Neural cell (in vitro differentiated cells): Measurements from ENCODE around the gene BRF1. TPM values are rescaled to one million over a fixed set of nuclear protein-coding genes. Genes with fewer than 3 reads are reported as not detected.

Experiments used
- H2AFZ ChIP-seq: fragments of 200-600, 300-800 bp; sonication (generic), shearing (Covaris generic); 2 replicates; pipeline ENCODE4 v1.6.0; 2014; ENCODE audit warnings: low read depth, mild to moderate bottlenecking, antibody characterized with exemption, low read length, moderate library complexity
- H3F3A ChIP-seq: fragments of 200-600 bp; shearing (Covaris generic); 2 replicates; pipeline ENCODE4 v1.6.1; 2016; ENCODE audit warnings: mild to moderate bottlenecking, moderate library complexity, mixed read lengths, antibody characterized with exemption, low read length; ENCODE audit not compliant: insufficient read depth, poor library complexity, severe bottlenecking
- H3K27ac ChIP-seq: fragments of 200-600, 300-800 bp; sonication (generic), shearing (Covaris generic); 2 replicates; pipeline ENCODE4 v1.5.1; 2014; ENCODE audit warnings: mild to moderate bottlenecking, low read length, moderate library complexity
- H3K27me3 ChIP-seq: fragments of 300-800, 200-600 bp; sonication (generic), shearing (Covaris generic); 2 replicates; pipeline ENCODE4 v1.6.0; 2014; ENCODE audit warnings: mild to moderate bottlenecking, low read depth, low read length, moderate library complexity; ENCODE audit not compliant: insufficient read depth
- H3K36me3 ChIP-seq: fragments of 300-800, 200-600 bp; sonication (generic), shearing (Covaris generic); 2 replicates; pipeline ENCODE4 v1.5.1; 2014; ENCODE audit warnings: mild to moderate bottlenecking, antibody characterized with exemption, low read length, moderate library complexity; ENCODE audit not compliant: insufficient read depth
- H3K4me2 ChIP-seq: fragments of 300-800, 200-600 bp; sonication (generic), shearing (Covaris generic); 2 replicates; pipeline ENCODE4 v1.6.0; 2014; ENCODE audit warnings: mild to moderate bottlenecking, low read length
- H3K4me3 ChIP-seq: fragments of 300-800, 200-600 bp; sonication (generic), shearing (Covaris generic); 2 replicates; pipeline ENCODE4 v1.5.1; 2014; ENCODE audit warnings: mild to moderate bottlenecking, low read length, moderate library complexity
- H3K79me2 ChIP-seq: fragments of 200-600 bp; shearing (Covaris generic); replicated peaks from 2 replicates; pipeline ENCODE4 v1.6.0; 2014; ENCODE audit warnings: mild to moderate bottlenecking, low read length, moderate library complexity; ENCODE audit not compliant: insufficient read depth
- H3K9ac ChIP-seq: fragments of 300-800, 200-600 bp; sonication (generic), shearing (Covaris generic); 2 replicates; pipeline ENCODE4 v1.6.1; 2016; ENCODE audit warnings: mild to moderate bottlenecking, low read length, mixed read lengths
- H3K9me2 ChIP-seq: fragments of 200-600 bp; shearing (Covaris generic); 2 replicates; pipeline ENCODE4 v1.6.1; 2016; ENCODE audit warnings: mild to moderate bottlenecking, low read length, mixed read lengths; ENCODE audit not compliant: insufficient read depth
- H3K9me3 ChIP-seq: fragments of 200-600, 300-800 bp; sonication (generic), shearing (Covaris generic); 2 replicates; pipeline ENCODE4 v1.6.1; 2016; ENCODE audit warnings: mild to moderate bottlenecking, mixed run types, low read length, moderate library complexity, mixed read lengths
- H4K20me1 ChIP-seq: fragments of 200-600 bp; shearing (Covaris generic); 2 replicates; pipeline ENCODE4 v1.6.1; 2016; ENCODE audit warnings: mild to moderate bottlenecking, mixed run types; ENCODE audit not compliant: insufficient read depth
- CTCF ChIP-seq: fragments of 450-650 bp; IDR thresholded peaks from 2 replicates; pipeline ENCODE4 v1.5.1; 2014; ENCODE audit warnings: antibody characterized with exemption, mild to moderate bottlenecking, moderate library complexity; ENCODE audit not compliant: poor library complexity, severe bottlenecking
- EP300 ChIP-seq: fragments of 450-650 bp; conservative IDR thresholded peaks from 2 replicates; pipeline ENCODE4 v1.6.1; 2014; ENCODE audit warnings: antibody characterized with exemption, mild to moderate bottlenecking, moderate library complexity; ENCODE audit not compliant: poor library complexity, severe bottlenecking
- EZH2 ChIP-seq: fragments of 200-600, 300-800 bp; shearing (Covaris generic), sonication (generic); IDR thresholded peaks from 2 replicates; pipeline ENCODE4 v1.6.1; 2014; ENCODE audit warnings: antibody characterized with exemption, low read length, borderline replicate concordance, mild to moderate bottlenecking; ENCODE audit not compliant: insufficient read depth, poor library complexity, severe bottlenecking
- MXI1 ChIP-seq: fragments of 450-650 bp; conservative IDR thresholded peaks from 2 replicates; pipeline ENCODE4 v1.6.1; 2014; ENCODE audit warnings: antibody characterized with exemption, mild to moderate bottlenecking; ENCODE audit not compliant: poor library complexity, severe bottlenecking
- POLR2AphosphoS5 ChIP-seq: IDR thresholded peaks from 2 replicates; pipeline ENCODE4 v1.6.1; 2012
- RAD21 ChIP-seq: fragments of 450-650 bp; conservative IDR thresholded peaks from 2 replicates; pipeline ENCODE4 v1.6.1; 2014; ENCODE audit warnings: antibody characterized with exemption, mild to moderate bottlenecking, moderate library complexity
- REST ChIP-seq: IDR thresholded peaks from 2 replicates; pipeline ENCODE4 v1.6.1; 2012; ENCODE audit warnings: borderline replicate concordance
- SMC3 ChIP-seq: fragments of 450-650 bp; conservative IDR thresholded peaks from 2 replicates; pipeline ENCODE4 v1.6.1; 2014; ENCODE audit warnings: antibody characterized with exemption, mild to moderate bottlenecking, moderate library complexity; ENCODE audit not compliant: poor library complexity
- TAF1 ChIP-seq: IDR thresholded peaks from 2 replicates; pipeline ENCODE4 v1.6.1; 2012; ENCODE audit warnings: low read depth
- polyA plus RNA-seq: library from polyadenylated mRNA; depleted of rRNA; stranded (reverse); fragments of >200 nt; gene quantifications from 2 replicates; pipeline ENCODE4 v1.2.3, GENCODE V29; 2014

BRF1 gene
- polyA plus RNA-seq, 1 donor from 2014 or later: 69.4 TPM

- Histone ChIP-seq H3K4me2 (no peak overlapping the region), H3K79me2 (peaks cover 47% of the 10 kb centered on the region), H3K27ac (no peak overlapping the region)
Measured at GRCh38 chr14:105322791-105323556, 22.2 kb upstream of the BRF1 start.

GRCh38 chr14:105317546-105317945, 16.7 kb upstream of the BRF1 start:
- H3K4me3 ChIP-seq: no peak overlapping the region
- TF ChIP-seq RAD21 (no peak), POLR2AphosphoS5 (no peak), REST (no peak)
- no peak overlapping the region for H2AFZ ChIP-seq
- no peak overlapping the region for H3K27ac ChIP-seq
- H3K79me2 ChIP-seq: peaks cover 45% of the 10 kb centered on the region
- no peak overlapping the region for H3K4me2 ChIP-seq
- no peaks in the 10 kb centered on the region for H3K9me3 ChIP-seq
- no peaks in the 10 kb centered on the region for H3K9me2 ChIP-seq
- H3K36me3 ChIP-seq: peaks cover 1% of the 10 kb centered on the region
- no peak overlapping the region for H3K9ac ChIP-seq
- peaks cover 4% of the 10 kb centered on the region for H4K20me1 ChIP-seq
- H3K27me3 ChIP-seq: no peaks in the 10 kb centered on the region
- H3F3A ChIP-seq: no peaks in the 10 kb centered on the region

More at GRCh38 chr14:105322791-105323556, 22.2 kb upstream of the BRF1 start:
- no peaks in the 10 kb centered on the region for H3K9me2 ChIP-seq
- peaks cover 11% of the 10 kb centered on the region for H4K20me1 ChIP-seq
- H3K27me3 ChIP-seq: no peaks in the 10 kb centered on the region
- no peak overlapping the region for H2AFZ ChIP-seq
- no peak overlapping the region for H3K9ac ChIP-seq
- H3K9me3 ChIP-seq: no peaks in the 10 kb centered on the region
- H3K4me3 ChIP-seq: no peak overlapping the region
- peaks cover 6% of the 10 kb centered on the region for H3K36me3 ChIP-seq
- no peak for TF ChIP-seq SMC3
- no peak for TF ChIP-seq POLR2AphosphoS5
- no peak for TF ChIP-seq RAD21
- no peak for TF ChIP-seq EZH2
- TF ChIP-seq TAF1: no peak
- no peak for TF ChIP-seq EP300
- no peak for TF ChIP-seq CTCF
- TF ChIP-seq REST: no peak
- no peak for TF ChIP-seq MXI1
- H3F3A ChIP-seq: no peaks in the 10 kb centered on the region
